ENCODE data around the gene EEA1. TPM values are rescaled to one million over a fixed set of nuclear protein-coding genes. Genes with fewer than 3 reads are reported as not detected.
A peak's percentile ranks its signal among the peaks of the same experiment; 100 is the strongest.
"Not testable (repeated sequence)": the region's sequence is repeated elsewhere in the genome, so short reads cannot be mapped to it uniquely, and the experiment has no call there.

EEA1 gene
- total RNA-seq, 1 donor from 2014 or later: 31.1 TPM

DNA sequence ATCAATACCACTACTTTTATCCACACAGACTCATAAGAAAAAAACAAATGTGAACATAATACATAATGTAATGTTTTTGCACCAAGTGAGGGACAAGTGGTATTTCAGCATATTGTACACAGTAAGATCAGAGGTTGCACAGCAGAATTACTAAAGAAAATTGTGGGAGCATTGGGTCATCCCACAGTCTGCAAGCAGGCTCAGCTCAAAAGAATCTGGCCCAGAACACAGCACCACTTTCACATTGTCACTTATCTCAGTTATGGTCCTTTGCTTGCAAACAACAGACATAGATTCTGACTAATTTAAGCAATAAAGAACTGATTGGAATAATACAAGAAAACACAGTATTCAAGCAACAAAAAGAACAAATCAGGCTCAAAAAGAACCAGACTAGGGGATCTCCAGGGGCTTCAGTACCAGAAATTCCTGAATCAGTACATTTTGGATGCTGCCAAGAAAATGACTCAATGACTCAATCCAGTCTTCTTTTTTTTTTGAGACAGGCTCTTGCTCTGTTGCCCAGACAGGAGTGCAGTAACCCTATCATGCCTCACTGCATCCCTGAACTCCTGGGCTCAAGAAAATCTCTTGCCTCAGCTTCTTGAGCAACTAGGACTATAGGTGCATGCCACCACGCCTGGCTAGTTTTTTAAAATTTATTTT lies 42.9 kb upstream of the EEA1 start:
- peaks cover 2% of the 10 kb centered on the region for H3K36me3 Mint-ChIP-seq (ENCODE audit: unreplicated experiment)
- peaks cover 18% of the 10 kb centered on the region for H3K4me1 Mint-ChIP-seq (ENCODE audit: unreplicated experiment)
- H3K27ac Mint-ChIP-seq (ENCODE audit: unreplicated experiment): no peak overlapping the region
- peaks cover 6% of the 10 kb centered on the region for H3K9me3 Mint-ChIP-seq (ENCODE audit: unreplicated experiment)
- no peaks in the 10 kb centered on the region for H3K27me3 Mint-ChIP-seq (ENCODE audit: unreplicated experiment)
- no peak overlapping the region for H3K4me3 Mint-ChIP-seq (ENCODE audit: unreplicated experiment)
- no peak for DNase-seq (ENCODE audit: extremely low spot score, unreplicated experiment)
- TF ChIP-seq, protein P1, sequence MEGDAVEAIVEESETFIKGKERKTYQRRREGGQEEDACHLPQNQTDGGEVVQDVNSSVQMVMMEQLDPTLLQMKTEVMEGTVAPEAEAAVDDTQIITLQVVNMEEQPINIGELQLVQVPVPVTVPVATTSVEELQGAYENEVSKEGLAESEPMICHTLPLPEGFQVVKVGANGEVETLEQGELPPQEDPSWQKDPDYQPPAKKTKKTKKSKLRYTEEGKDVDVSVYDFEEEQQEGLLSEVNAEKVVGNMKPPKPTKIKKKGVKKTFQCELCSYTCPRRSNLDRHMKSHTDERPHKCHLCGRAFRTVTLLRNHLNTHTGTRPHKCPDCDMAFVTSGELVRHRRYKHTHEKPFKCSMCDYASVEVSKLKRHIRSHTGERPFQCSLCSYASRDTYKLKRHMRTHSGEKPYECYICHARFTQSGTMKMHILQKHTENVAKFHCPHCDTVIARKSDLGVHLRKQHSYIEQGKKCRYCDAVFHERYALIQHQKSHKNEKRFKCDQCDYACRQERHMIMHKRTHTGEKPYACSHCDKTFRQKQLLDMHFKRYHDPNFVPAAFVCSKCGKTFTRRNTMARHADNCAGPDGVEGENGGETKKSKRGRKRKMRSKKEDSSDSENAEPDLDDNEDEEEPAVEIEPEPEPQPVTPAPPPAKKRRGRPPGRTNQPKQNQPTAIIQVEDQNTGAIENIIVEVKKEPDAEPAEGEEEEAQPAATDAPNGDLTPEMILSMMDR (IDR thresholded peaks at IDR 0.05): no peak

DNA sequence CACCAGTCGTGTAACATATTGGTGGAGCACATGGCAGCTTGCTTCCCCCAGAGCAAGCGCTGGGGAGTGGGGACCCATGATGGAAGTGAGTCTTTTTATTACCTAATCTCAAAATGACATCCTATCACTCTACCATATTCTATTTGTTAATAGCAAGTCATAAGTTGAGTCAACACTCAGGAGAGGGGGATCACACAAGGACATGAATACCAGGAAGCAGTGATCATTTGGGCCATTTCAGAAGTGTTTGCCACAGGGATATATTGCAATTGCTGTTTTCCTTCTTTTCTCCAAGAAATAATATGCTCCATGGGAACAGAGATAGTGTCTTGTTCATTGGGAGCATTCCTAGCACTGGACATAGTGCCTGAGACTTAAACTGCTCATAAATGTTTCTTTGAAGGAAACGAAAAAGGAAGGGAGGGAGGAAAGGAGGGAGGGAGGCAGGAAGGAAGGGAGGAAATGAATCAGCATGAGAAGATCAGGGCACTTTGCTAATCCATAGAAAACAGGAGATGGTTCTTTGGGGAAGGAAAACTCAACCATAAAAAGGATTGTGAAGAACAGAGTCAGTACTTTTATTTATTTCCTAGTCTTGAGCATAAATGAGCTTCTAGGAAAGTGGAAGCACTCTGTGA lies 39.2 kb upstream of the EEA1 start:
- no peak overlapping the region for H3K4me3 Mint-ChIP-seq (ENCODE audit: unreplicated experiment)
- no peak overlapping the region for H3K27ac Mint-ChIP-seq (ENCODE audit: unreplicated experiment)
- no peaks in the 10 kb centered on the region for H3K9me3 Mint-ChIP-seq (ENCODE audit: unreplicated experiment)
- peak; percentile 19 for DNase-seq (ENCODE audit: extremely low spot score, unreplicated experiment)
- no peaks in the 10 kb centered on the region for H3K27me3 Mint-ChIP-seq (ENCODE audit: unreplicated experiment)
- no peaks in the 10 kb centered on the region for H3K36me3 Mint-ChIP-seq (ENCODE audit: unreplicated experiment)
- H3K4me1 Mint-ChIP-seq (ENCODE audit: unreplicated experiment): peaks cover 18% of the 10 kb centered on the region
- TF ChIP-seq, protein P1 (IDR thresholded peaks at IDR 0.05): no peak

DNA sequence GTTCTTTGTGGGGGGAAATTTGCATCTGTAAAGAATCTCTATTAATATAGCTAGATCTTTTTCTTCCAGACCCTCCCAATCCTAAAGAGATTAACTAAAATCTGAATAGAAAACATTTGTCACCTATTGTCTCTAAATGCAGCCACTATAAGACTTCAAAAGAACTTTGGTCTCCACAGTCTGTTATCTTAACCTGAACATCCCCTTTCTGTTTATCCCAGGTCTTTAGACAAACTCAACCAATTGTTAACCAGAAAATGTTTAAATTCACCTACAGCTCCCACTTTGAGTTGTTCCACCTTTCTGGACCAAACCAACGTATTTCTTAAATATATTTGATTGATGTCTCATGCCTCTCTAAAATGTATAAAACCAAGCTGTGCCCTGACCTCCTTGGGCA lies 35.3 kb upstream of the EEA1 start:
- not testable (repeated sequence) for H3K4me1 Mint-ChIP-seq (ENCODE audit: unreplicated experiment); H3K27ac Mint-ChIP-seq (ENCODE audit: unreplicated experiment); H3K4me3 Mint-ChIP-seq (ENCODE audit: unreplicated experiment); H3K36me3 Mint-ChIP-seq (ENCODE audit: unreplicated experiment); H3K27me3 Mint-ChIP-seq (ENCODE audit: unreplicated experiment); DNase-seq (ENCODE audit: extremely low spot score, unreplicated experiment); H3K9me3 Mint-ChIP-seq (ENCODE audit: unreplicated experiment)

DNA sequence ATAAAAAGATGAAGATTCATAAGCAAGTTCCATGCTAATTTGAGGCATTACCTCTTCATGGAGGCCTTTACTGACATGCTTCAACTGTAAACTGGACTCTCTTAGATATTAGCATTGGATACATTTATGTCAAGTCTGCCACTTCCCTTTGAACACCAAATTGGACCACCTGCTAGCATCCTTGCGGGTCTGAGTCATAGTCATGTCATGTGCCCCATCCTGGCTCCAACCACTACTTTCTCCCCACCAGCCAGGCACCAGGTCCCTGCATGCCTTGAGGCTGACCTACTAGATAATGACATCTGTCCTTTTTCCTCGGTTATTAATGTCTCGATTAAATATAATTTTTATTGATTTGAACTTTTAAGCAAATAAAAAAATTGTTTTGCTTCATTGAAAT lies 32.9 kb upstream of the EEA1 start:
- no peak for DNase-seq (ENCODE audit: extremely low spot score, unreplicated experiment)
- no peaks in the 10 kb centered on the region for H3K27me3 Mint-ChIP-seq (ENCODE audit: unreplicated experiment)
- peaks cover 11% of the 10 kb centered on the region for H3K4me1 Mint-ChIP-seq (ENCODE audit: unreplicated experiment)
- H3K36me3 Mint-ChIP-seq (ENCODE audit: unreplicated experiment): no peaks in the 10 kb centered on the region
- no peaks in the 10 kb centered on the region for H3K9me3 Mint-ChIP-seq (ENCODE audit: unreplicated experiment)
- TF ChIP-seq, protein P1 (IDR thresholded peaks at IDR 0.05): no peak
- no peak overlapping the region for H3K4me3 Mint-ChIP-seq (ENCODE audit: unreplicated experiment)
- no peak overlapping the region for H3K27ac Mint-ChIP-seq (ENCODE audit: unreplicated experiment)

DNA sequence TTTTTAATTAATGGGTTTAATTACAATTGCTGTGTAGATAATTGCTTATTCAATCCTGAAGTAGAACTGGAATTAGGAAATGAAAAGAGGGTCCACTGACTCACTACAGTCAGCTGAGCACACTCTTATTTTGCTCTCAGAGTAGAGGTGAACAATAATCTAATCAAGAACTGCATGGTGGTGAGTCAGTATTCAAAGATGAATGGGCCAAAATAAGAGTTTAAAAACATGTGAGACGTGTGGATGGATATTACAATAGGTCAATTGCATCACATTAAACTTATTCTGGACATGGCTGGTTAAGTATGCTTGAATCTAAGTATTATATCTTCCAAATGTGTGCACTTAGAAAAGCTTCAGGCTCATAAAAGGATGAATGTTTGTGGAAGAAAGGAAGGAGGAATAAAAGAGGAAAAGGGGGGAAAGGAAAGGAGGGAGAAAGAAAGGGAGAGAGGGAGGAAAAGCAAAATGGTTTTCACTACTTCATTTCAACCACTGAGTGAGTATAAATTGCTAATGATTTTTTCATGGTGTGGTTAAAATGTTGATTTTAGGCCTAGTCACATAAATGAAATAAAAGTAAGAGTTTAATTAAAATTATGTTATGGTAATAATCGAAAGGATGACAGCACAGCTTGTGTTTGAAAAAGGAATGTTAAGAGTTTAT lies 27.0 kb upstream of the EEA1 start:
- Mint-ChIP-seq H3K36me3 (ENCODE audit: unreplicated experiment) (no peaks in the 10 kb centered on the region), H3K27ac (ENCODE audit: unreplicated experiment) (no peak overlapping the region), H3K9me3 (ENCODE audit: unreplicated experiment) (peaks cover 10% of the 10 kb centered on the region), H3K27me3 (ENCODE audit: unreplicated experiment) (no peaks in the 10 kb centered on the region), H3K4me1 (ENCODE audit: unreplicated experiment) (peaks cover 9% of the 10 kb centered on the region), H3K4me3 (ENCODE audit: unreplicated experiment) (no peak overlapping the region)
- DNase-seq (ENCODE audit: extremely low spot score, unreplicated experiment): no peak
- TF ChIP-seq, protein P1 (IDR thresholded peaks at IDR 0.05): no peak
